GM06990 (cell line): ENCODE results near the gene RAB4B.
"Not testable (repeated sequence)": the region's sequence is repeated elsewhere in the genome, so short reads cannot be mapped to it uniquely, and the experiment has no call there.

Experiments
- DNase-seq: peaks from one replicate; pipeline ENCODE4 v3.0.0-alpha.2; 2011; ENCODE audit not compliant: insufficient read length; ENCODE audit errors: extremely low read depth
- H3K27me3 ChIP-seq: replicated peaks from 2 replicates; pipeline ENCODE4 v1.6.0; 2011; ENCODE audit warnings: low read length; ENCODE audit not compliant: control insufficient read depth, insufficient read depth
- H3K36me3 ChIP-seq: 2 replicates; pipeline ENCODE4 v1.5.1; 2011; ENCODE audit warnings: low read length; ENCODE audit not compliant: control insufficient read depth, insufficient read depth
- H3K4me3 ChIP-seq: replicated peaks from 2 replicates; pipeline ENCODE4 v1.5.1; 2011; ENCODE audit warnings: low read depth, mild to moderate bottlenecking, control low read depth, low read length
- CTCF ChIP-seq: IDR thresholded peaks from 2 replicates; pipeline ENCODE4 v1.5.1; 2011; ENCODE audit warnings: low read length, control low read depth, mild to moderate bottlenecking, inconsistent platforms; ENCODE audit not compliant: insufficient read depth, poor library complexity, severe bottlenecking

RAB4B gene

GRCh38 chr19:40827386-40828247 is 49.6 kb downstream of the RAB4B start:
- no peaks in the 10 kb centered on the region for H3K27me3 ChIP-seq
- DNase-seq, result no peak
- TF ChIP-seq CTCF, result no peak
- no peaks in the 10 kb centered on the region for H3K36me3 ChIP-seq
- H3K4me3 ChIP-seq, result no peak overlapping the region

DNA sequence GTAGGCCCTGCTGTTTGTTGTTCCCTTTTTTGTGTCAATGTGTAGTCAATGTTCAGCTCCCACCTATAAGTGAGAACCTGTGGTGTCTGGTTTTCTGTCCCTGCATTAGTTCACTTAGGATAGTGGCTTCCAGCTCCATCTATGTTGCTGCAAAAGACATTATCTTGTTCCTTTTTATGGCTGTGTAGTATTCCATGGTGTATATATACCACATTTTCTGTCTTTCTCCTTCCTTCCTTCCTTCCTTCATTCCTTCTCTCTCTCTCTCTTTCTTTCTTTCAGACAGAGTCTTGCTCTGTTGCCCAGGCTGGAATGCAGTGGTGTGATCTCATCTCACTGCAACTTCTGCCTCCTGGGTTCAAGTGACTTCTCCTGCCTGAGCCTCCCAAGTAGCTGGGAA is 51.2 kb downstream of the RAB4B start:
- no peak for TF ChIP-seq CTCF
- Histone ChIP-seq H3K27me3 (no peaks in the 10 kb centered on the region), H3K4me3 (no peak overlapping the region), H3K36me3 (no peaks in the 10 kb centered on the region)
- no peak for DNase-seq

GRCh38 chr19:40830741-40831140 is 52.7 kb downstream of the RAB4B start:
- not testable (repeated sequence) for H3K27me3 ChIP-seq, H3K4me3 ChIP-seq, DNase-seq

DNA sequence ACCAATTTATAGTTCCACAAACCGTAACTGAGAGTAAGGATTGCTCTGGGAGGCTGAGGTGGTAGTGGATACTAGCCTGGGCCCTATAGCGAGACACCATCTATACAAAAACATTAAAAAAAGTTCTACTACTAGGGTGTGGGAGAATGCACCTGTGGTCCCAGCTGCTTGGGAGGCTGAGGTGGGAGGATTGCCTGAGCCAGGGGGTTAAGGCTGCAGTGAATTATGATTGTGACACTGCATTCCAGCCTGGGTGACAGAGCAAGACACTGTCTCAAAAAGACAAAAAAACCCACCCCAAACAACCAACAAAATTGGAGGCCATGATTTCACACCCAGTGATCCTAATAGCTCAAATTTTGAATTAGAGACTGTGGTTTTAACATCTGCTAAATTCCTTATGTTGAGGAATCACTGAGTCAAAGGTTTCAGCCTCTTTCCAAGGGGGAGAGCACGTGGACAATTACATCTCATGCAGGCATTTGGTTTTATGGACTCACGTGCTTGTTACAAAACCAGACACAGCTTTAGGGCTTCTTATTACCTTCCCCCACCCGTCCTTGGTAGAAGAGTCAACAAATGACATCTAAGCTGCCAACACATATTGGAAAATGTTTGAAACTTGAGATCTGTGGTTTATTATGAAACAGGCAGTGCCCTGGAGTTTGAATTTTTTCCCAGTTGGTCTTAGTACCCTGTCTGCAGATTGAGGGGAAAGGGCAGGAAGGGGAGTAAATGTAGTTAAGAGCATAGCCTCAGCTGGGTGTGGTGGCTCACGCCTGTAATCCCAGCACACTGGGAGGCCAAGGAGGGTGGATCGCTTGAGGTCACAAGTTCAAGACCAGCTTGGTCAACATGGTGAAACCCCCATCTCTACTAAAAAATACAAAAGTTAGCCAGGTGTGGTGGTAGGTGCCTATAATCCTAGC is 53.7 kb downstream of the RAB4B start:
- TF ChIP-seq CTCF, result no peak
- Histone ChIP-seq H3K36me3 (no peaks in the 10 kb centered on the region), H3K4me3 (no peak overlapping the region), H3K27me3 (no peaks in the 10 kb centered on the region)
- no peak for DNase-seq

More at GRCh38 chr19:40830741-40831140, 52.7 kb downstream of the RAB4B start:
- H3K36me3 ChIP-seq, result not testable (repeated sequence)

- H3K4me3 ChIP-seq, H3K27me3 ChIP-seq, H3K36me3 ChIP-seq, DNase-seq: not testable (repeated sequence)
Observed at GRCh38 chr19:40832431-40832790, 54.4 kb downstream of the RAB4B start.

- not testable (repeated sequence) for H3K27me3 ChIP-seq, H3K4me3 ChIP-seq, H3K36me3 ChIP-seq, DNase-seq
Observed at GRCh38 chr19:40833728-40834533, 55.9 kb downstream of the RAB4B start.
